HG03108 (cell line): ENCODE results near the gene SP140L.
"Not testable (repeated sequence)": the region's sequence is repeated elsewhere in the genome, so short reads cannot be mapped to it uniquely, and the experiment has no call there.

Experiments
- ATAC-seq: cut with Tn5 transposase; IDR thresholded peaks from one replicate; pipeline ENCODE4 v1.9.1; 2021; ENCODE audit warnings: moderate library complexity; ENCODE audit not compliant: unreplicated experiment

The SP140L gene

GRCh38 chr2:230323385-230324106 is 3.4 kb upstream of the SP140L start:
- ATAC-seq, result no peak

DNA sequence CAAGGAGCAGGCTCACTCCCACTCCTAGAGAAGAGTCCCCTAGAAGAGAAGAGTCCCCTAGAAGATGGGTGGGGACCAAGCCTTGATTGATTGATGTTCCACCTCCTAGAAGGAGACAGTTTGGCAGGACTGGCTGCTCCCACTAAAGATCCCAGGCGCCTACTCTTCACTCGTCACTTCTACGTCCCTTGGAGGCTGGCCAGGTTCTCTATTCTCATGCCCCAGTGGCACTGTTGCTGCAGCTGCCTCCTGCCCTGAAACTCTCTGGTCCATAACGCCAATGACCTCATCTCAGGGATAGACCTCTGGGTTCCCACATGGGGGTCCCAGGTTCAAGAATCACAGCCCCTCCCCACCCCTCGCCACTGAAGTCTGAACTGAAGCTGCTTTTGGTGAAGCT is 2.5 kb upstream of the SP140L start:
- ATAC-seq, result no peak

DNA sequence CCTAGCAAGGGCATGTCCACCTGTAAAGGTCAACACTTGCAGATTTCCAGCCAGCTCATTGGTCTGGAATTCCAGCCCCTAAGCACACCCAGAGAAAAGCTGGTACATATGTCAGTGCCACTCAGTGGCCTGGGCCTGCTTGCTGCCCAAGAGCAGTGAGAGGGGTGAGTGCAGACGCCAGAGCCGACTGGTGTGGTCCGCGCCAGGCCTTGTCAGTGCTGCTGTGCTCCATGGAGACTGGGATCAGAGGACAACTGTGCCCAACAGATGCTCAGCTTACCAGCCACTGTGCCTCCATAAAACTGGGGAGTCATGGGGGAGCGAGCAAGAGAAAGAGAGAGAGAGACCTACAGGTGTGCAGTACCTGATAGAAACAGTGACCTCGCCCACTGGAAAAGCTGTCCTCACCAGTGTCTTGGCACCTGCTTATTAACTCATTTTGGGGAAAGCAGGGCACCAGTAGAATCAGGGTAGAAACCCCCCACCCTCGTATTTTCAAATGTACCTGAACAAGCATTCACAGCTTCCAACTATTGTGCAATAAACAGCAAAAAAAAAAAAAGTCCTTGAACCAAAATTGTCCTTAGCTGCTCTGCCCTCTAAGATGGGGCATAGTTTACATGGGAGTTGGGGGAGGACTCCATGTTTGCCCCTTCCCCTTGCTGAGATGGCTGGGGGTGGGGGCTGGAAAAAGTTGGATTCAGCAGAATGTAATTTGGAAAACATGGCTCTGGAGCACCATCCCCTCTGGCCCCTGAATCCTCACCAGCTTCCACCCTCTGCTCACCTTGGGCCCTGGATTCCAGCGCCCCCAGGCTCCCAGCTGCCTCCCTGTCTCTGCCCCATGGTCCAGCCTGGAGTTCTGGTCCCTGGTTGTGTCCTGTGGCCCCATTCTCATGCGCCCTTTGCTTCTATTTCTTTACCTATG is 1.4 kb upstream of the SP140L start:
- no peak for ATAC-seq

DNA sequence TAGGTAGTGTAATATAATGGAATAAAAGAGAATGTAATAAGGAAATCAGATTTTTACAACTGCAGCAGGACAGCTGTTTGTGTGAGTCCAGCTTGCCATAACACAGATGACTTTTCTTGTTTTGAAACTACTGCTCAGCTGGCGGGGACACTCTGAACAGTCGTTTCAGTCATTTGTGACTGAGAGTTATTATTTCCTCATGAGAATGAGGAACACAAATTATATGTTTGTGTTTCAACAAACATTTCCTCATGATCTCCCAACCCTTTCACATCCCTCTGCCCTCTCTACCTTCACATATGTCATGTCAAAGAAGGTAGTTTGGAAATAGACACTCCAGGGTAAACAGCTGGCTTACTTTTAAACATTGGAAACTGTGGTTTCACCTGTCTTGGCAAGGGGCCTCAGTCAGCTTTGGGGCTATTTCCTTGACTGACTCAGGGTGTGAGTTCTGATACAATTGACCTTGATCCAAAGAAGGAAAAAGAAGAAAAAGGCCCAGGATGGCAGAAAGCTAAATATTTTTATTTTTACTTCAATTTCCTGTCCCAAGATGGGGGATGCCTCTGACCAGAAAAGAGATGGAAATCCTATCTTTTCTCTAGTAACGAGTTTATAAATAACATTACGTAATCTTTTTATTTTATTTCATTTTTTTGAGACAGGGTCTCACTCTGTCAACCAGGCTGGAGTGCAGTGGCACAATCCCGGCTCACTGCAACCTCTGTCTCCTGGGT is 593 bp downstream of the SP140L start:
- ATAC-seq, result peak; percentile 53

- no peak for ATAC-seq
Measured at GRCh38 chr2:230328155-230328458, 1.1 kb downstream of the SP140L start.

- ATAC-seq, result no peak
Measured at GRCh38 chr2:230329946-230330605, 3.1 kb downstream of the SP140L start.

DNA sequence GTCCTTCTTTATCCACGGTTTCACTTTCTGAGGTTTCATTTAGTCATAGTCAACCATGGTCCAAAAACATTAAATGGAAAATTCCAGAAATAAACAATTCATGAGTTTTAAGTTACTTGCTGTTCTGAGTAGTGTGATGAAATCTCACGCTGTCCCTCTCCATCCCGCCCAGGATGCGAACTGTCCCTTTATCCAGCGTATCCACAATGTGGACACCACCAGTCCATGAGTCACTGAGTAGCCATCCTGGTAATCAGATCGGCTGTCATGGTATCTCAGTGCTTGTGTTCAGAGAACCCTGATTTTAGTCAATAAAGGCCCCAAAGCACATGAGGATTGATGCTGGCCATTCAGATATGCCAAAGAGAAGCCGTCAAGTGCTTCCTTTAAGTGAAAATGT is 3.7 kb downstream of the SP140L start:
- no peak for ATAC-seq

- ATAC-seq, result no peak
Measured at GRCh38 chr2:230335461-230335863, 8.5 kb downstream of the SP140L start.

DNA sequence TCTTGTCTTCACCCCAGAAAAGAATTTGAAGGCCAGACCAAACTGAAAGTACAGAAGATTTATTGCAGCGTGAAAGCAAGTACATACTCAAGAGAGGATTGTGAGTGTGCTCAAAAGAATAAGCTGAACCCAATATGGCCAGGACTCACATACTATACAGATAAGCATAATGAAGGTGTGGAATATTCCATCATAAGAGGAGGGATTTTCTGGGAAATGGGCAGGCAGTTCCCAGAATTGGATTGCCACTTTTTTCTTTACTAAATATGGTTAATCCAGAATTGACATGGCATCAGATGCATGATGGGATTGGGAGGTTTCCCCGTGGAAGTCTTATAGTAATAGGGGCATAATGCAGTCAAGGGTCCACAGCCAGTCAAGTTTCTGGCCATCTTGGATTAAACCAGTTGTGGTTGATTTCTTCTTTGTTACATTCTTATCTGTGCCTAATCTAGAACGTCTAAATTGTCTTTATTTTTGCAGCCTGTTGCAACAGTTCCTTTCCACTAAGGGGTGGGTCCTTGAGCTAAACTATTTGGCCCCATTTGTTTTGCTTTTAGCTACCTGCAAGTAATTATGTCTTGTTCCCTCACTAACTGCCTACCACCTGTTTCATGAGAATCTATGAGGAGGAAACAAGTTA is 9.0 kb downstream of the SP140L start:
- no peak for ATAC-seq

- not testable (repeated sequence) for ATAC-seq
Measured at GRCh38 chr2:230341936-230342528, 15.0 kb downstream of the SP140L start.

DNA sequence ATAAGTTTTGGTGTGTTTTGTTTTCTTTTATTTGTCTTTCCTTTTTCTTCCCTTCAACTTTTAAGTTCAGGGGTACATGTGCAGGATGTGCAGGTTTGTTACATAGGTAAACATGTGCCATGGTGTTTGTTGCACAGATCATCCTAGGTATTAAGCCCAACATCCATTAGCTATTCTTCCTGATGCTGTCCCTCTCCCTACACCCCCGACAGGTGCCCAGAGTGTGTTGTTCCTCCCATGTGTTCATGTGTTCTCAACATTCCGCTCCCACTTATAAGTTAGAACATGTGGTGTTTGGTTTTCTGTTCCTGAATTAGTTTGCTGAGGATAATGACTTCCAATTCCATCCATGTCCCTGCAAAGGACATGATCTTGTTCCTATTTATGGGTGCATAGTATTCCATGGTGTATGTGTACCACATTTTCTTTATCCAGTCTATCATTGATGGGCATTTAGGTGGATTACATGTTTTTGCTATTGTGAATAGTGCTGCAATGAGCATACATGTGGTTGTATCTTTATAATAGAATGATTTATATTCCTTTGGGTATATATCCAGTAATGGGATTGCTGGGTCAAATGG is 16.1 kb downstream of the SP140L start:
- ATAC-seq, result not testable (repeated sequence)

DNA sequence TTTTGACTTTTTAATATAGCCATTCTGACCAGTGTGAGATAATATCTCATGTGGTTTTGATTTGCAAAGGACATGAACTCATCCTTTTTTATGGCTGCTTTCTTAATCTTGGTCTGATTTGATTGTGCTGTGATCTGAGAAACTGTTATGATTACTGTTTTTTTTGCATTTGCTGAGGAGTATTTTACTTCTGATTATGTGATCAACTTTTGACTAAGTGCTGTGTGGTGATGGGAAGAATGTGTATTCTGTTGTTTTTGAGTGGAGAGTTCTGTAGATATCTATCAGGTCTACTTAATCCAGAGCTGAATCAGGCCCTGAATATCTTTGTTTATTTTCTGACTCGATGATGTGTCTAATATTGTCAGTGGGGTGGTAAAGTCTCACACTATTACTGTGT is 16.8 kb downstream of the SP140L start:
- ATAC-seq, result no peak

DNA sequence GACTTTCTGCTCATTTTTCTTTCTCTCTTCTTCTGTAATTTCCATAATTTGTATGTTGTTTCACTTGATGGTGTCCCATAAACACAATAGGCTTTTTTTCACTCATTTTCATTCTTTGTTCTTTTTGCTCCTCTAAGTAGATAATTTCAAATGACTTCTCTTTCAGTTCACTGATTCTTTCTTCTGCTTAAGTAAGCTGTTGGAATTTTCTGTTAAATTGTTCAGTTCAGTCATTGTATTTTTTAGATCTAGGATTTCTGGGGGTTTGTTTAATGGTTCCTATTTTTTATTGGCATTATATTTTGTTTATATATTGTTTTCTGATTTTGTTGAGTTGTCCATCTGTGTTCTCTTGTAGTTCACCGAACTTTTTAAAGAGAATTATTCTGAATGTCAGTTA is 19.5 kb downstream of the SP140L start:
- no peak for ATAC-seq

DNA sequence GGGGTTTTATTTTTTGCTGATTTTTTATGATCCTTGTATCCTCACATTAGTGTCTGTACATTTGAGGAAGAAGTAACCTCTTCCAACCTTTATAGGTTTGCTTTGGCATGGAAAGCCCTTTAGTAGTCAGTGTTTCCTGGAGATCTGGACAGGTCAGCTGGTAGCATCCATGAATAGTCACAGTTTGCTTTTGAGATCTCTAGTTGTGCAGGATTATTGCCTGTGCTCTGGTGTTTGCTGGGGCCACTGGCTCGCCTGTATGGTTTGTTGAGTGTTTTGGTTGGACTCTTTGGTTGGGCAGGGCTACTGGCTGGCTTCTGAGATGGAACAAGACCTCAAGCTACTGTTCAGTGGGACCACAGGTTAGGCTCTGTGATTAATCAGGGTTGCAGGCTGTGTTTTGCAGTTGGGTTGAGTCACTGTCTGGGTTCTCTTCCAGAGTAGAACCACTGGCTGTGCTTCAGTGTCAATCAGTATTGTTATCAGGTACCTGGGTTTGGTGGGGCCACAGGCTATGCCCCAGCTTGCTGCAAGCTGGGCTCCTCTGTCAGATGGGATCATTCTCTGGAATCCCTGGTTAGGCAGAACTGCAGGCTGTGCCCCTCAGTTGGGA is 20.0 kb downstream of the SP140L start:
- no peak for ATAC-seq

- ATAC-seq, result no peak
Measured at GRCh38 chr2:230347659-230348305, 20.8 kb downstream of the SP140L start.

- no peak for ATAC-seq
Measured at GRCh38 chr2:230348787-230349186, 21.8 kb downstream of the SP140L start.

DNA sequence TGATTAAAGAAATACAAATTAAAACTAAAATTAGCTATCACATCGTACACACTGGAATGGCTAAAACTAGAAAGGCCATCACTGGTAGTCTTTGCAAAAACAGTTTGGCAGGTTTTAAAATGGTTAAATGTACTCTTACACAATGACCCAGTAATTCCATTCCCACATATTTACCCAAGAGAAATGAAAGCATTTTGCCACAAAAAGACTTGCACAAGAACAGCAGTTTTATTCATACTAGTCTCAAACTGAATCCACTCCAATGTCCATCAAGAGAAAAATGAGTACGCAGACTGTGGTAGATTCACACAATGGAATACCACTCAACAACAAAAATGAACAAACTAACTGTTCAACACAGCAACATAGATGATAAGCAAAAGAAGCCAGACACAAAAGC is 29.1 kb downstream of the SP140L start:
- ATAC-seq, result no peak

DNA sequence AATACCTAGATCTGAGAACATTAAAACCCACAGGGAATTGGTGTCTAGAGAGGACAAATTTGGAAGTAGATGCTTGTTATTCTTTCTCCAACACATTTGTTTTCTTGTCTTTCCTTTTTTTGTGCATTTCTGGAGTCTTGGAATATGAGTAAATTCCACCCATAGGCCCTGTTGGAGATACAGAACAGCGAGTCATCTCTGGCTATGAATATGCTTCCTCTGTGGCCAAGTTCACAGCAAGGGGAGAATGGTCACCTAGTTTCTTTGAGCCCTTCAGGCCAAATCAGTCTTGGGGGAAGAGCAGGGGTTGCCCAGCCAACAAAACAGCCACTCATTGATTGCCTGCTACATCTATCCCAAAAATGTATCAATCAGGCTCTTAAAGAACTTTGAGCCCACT is 31.3 kb downstream of the SP140L start:
- no peak for ATAC-seq

- no peak for ATAC-seq
Measured at GRCh38 chr2:230360028-230360427, 33.0 kb downstream of the SP140L start.
